Measurements from ENCODE around the gene NELFB.

Gene NELFB

GRCh38 chr9:137234055-137234697, 21.0 kb upstream of the NELFB start:
- Histone ChIP-seq H3K9me3 (ENCODE audit: low read length) (no peaks in the 10 kb centered on the region), H3F3A (ENCODE audit: insufficient read depth, low read length) (no peaks in the 10 kb centered on the region), H3K4me1 (ENCODE audit: insufficient read depth, low read length, severe bottlenecking) (peaks cover 14% of the 10 kb centered on the region), H3K27ac (ENCODE audit: low read depth, low read length, poor library complexity, severe bottlenecking) (no peak overlapping the region), H3K4me2 (ENCODE audit: low read length) (no peak overlapping the region), H3K27me3 (ENCODE audit: insufficient read depth, low read length) (peaks cover 9% of the 10 kb centered on the region; the same call in 1 of the 2 replicates), H3K79me2 (ENCODE audit: insufficient read depth, low read length) (no peaks in the 10 kb centered on the region), H3K9me2 (ENCODE audit: low read depth, low read length) (no peaks in the 10 kb centered on the region), H3K4me3 (ENCODE audit: low read depth, low read length, poor library complexity, severe bottlenecking) (no peak overlapping the region), H3K36me3 (ENCODE audit: insufficient read depth, low read length) (no peaks in the 10 kb centered on the region), H4K20me1 (ENCODE audit: insufficient read depth, low read length) (no peaks in the 10 kb centered on the region), H2AFZ (ENCODE audit: low read length) (no peak overlapping the region), H3K9ac (ENCODE audit: low read length) (no peak overlapping the region)
- TF ChIP-seq, protein P1, sequence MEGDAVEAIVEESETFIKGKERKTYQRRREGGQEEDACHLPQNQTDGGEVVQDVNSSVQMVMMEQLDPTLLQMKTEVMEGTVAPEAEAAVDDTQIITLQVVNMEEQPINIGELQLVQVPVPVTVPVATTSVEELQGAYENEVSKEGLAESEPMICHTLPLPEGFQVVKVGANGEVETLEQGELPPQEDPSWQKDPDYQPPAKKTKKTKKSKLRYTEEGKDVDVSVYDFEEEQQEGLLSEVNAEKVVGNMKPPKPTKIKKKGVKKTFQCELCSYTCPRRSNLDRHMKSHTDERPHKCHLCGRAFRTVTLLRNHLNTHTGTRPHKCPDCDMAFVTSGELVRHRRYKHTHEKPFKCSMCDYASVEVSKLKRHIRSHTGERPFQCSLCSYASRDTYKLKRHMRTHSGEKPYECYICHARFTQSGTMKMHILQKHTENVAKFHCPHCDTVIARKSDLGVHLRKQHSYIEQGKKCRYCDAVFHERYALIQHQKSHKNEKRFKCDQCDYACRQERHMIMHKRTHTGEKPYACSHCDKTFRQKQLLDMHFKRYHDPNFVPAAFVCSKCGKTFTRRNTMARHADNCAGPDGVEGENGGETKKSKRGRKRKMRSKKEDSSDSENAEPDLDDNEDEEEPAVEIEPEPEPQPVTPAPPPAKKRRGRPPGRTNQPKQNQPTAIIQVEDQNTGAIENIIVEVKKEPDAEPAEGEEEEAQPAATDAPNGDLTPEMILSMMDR (IDR thresholded peaks at IDR 0.05; ENCODE audit: low read length), result no peak
- TF ChIP-seq EZH2 (IDR thresholded peaks at IDR 0.05; ENCODE audit: borderline replicate concordance, low read length), result no peak

DNA sequence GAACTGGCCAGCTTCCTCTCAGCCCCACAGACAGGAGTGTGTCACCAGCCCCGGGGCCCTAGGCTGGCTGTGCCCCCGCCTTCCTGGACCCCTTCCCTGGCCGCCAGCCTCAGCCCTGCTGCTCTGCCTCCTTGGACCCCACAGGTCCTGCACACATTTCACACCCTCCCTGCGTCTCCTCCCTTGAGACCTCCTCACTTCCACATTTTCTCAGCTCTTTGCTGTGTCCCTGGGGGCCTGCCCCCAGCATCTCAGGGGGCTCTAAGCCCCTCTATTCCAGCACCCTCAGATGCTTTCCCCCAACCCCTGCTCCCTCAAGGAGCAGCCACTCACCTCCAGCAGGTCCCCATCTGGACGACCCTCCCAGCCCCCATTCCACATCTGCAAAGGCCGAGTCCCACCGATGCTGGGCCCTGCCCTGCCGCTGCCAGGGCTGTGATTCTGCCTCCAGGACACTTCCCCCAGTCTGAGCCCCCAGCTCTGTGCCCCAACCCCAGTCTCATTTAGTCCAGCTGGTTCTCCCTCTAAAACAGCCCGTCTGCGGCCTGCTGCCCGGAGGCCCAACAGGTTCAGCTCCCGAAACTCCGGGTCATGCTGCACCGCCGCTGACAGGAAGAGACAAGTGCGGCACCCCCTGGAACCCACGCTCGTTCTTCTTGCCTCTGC, 20.2 kb upstream of the NELFB start:
- H3K4me1 ChIP-seq (ENCODE audit: insufficient read depth, low read length, severe bottlenecking), result peaks cover 19% of the 10 kb centered on the region
- H3K9me2 ChIP-seq (ENCODE audit: low read depth, low read length), result no peaks in the 10 kb centered on the region
- no peak for TF ChIP-seq EZH2 (IDR thresholded peaks at IDR 0.05; ENCODE audit: borderline replicate concordance, low read length)
- TF ChIP-seq, protein P1 (IDR thresholded peaks at IDR 0.05; ENCODE audit: low read length), result no peak
- no peaks in the 10 kb centered on the region for H3K36me3 ChIP-seq (ENCODE audit: insufficient read depth, low read length)
- H3K4me3 ChIP-seq (ENCODE audit: low read depth, low read length, poor library complexity, severe bottlenecking), result no peak overlapping the region
- H3K4me2 ChIP-seq (ENCODE audit: low read length), result no peak overlapping the region
- no peak overlapping the region for H2AFZ ChIP-seq (ENCODE audit: low read length)
- no peak overlapping the region for H3K27ac ChIP-seq (ENCODE audit: low read depth, low read length, poor library complexity, severe bottlenecking)
- no peaks in the 10 kb centered on the region for H3K79me2 ChIP-seq (ENCODE audit: insufficient read depth, low read length)
- peaks cover 9% of the 10 kb centered on the region; the same call in 1 of the 2 replicates for H3K27me3 ChIP-seq (ENCODE audit: insufficient read depth, low read length)
- H4K20me1 ChIP-seq (ENCODE audit: insufficient read depth, low read length), result no peaks in the 10 kb centered on the region
- no peaks in the 10 kb centered on the region for H3F3A ChIP-seq (ENCODE audit: insufficient read depth, low read length)
- no peak overlapping the region for H3K9ac ChIP-seq (ENCODE audit: low read length)
- no peaks in the 10 kb centered on the region for H3K9me3 ChIP-seq (ENCODE audit: low read length)

DNA sequence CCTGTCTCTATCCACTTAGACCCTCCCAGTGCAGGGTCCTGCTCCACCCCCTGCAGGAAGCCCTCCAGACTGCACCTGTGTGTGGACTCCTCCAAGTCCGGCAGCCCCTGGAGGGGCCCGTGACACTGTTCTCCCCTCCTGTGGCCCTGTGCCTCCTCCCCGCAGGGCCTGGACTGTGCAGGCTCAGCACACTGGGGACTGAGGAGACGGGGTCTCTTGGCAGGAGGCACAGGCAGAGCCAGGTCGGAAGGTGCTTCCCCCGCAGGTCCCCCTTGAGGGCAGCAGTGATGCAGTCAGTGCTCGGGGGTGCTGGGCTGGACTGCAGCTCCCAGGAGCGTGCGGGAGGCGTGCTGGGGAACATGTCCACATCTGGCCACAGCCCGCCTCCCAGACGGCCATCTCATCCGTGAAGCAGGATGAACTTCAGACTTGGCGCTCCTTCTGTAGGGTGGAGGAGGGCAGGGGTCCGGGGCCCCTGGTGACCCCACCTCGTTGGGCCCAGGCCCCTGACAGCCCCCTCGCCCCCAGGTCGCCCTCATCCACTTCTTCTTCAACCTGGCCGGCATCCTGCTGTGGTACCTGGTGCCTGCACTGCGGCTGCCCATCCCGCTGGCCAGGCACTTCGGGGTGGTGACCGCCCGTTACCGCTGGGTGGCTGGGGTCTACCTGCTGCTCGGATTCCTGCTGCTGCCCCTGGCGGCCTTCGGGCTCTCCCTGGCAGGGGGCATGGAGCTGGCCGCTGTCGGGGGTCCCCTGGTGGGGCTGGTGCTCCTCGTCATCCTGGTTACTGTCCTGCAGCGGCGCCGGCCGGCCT, 19.5 kb upstream of the NELFB start:
- no peak overlapping the region for H3K9ac ChIP-seq (ENCODE audit: low read length)
- H3K27ac ChIP-seq (ENCODE audit: low read depth, low read length, poor library complexity, severe bottlenecking), result no peak overlapping the region
- no peak for TF ChIP-seq EZH2 (IDR thresholded peaks at IDR 0.05; ENCODE audit: borderline replicate concordance, low read length)
- TF ChIP-seq, protein P1 (IDR thresholded peaks at IDR 0.05; ENCODE audit: low read length), result peak; percentile 24; the same call in 1 of the 2 replicates

More for the DNA sequence above, 19.5 kb upstream of the NELFB start:
- Histone ChIP-seq H3K79me2 (ENCODE audit: insufficient read depth, low read length) (no peaks in the 10 kb centered on the region), H3K36me3 (ENCODE audit: insufficient read depth, low read length) (no peaks in the 10 kb centered on the region), H3K9me3 (ENCODE audit: low read length) (no peaks in the 10 kb centered on the region), H3K27me3 (ENCODE audit: insufficient read depth, low read length) (peaks cover 5% of the 10 kb centered on the region; the same call in 1 of the 2 replicates), H3K4me2 (ENCODE audit: low read length) (no peak overlapping the region; the same call in 1 of the 2 replicates), H2AFZ (ENCODE audit: low read length) (no peak overlapping the region), H3K4me3 (ENCODE audit: low read depth, low read length, poor library complexity, severe bottlenecking) (no peak overlapping the region), H3K9me2 (ENCODE audit: low read depth, low read length) (no peaks in the 10 kb centered on the region), H4K20me1 (ENCODE audit: insufficient read depth, low read length) (no peaks in the 10 kb centered on the region), H3K4me1 (ENCODE audit: insufficient read depth, low read length, severe bottlenecking) (peaks cover 19% of the 10 kb centered on the region), H3F3A (ENCODE audit: insufficient read depth, low read length) (no peaks in the 10 kb centered on the region)

Measured in OCI-LY1 (cell line).